ENCODE measurements around the gene JAM3. TPM values are rescaled to one million over a fixed set of nuclear protein-coding genes. Genes with fewer than 3 reads are reported as not detected.

The JAM3 gene
- total and polyA plus RNA-seq, 2 donors (not counting 1 experiment from before 2014, with no cell fraction given), result 13.5 to 29.6 TPM

GRCh38 chr11:134134167-134134566 is 65.3 kb downstream of the JAM3 start:
- H3K9me3 ChIP-seq (ENCODE audit: control extremely low read depth in 1 of 3, control insufficient read depth in 2 of 3, insufficient read depth in 1 of 3, low read length in 2 of 3), result peaks cover 4 to 31% (median 6%) of the 10 kb centered on the region in 3 donors
- no peak for ATAC-seq (ENCODE audit: low read depth)
- H3K27me3 Mint-ChIP-seq, result no peaks in the 10 kb centered on the region
- H3K27ac ChIP-seq (ENCODE audit: low read length in 2 of 2), result no peak overlapping the region
- H3K27me3 ChIP-seq (replicated peaks in 1 of 4; ENCODE audit: control extremely low read depth in 1 of 4, control insufficient read depth in 3 of 4, insufficient read depth in 4 of 4, low read length in 3 of 4), result no peaks in the 10 kb centered on the region
- H4K20me1 ChIP-seq (ENCODE audit: control insufficient read depth, insufficient read depth, low read length, poor library complexity, severe bottlenecking), result no peaks in the 10 kb centered on the region
- H3K27ac Mint-ChIP-seq, result no peak overlapping the region
- WGBS (ENCODE audit: insufficient coverage), result no CpG with 5 or more reads among the region's 1 CpG
- no peak overlapping the region for H2AFZ ChIP-seq (ENCODE audit: insufficient read depth, low read depth, low read length, poor library complexity, severe bottlenecking)
- no peak for TF ChIP-seq CTCF (IDR thresholded peaks at IDR 0.05)
- no peak for TF ChIP-seq EZH2 (IDR thresholded peaks at IDR 0.05; ENCODE audit: borderline replicate concordance, insufficient read depth, low read depth, low read length, poor library complexity, severe bottlenecking)
- DNase-seq, result no peak
- intact Hi-C loops (cut with micrococcal nuclease), result no loop called here
- H3K9ac ChIP-seq (ENCODE audit: low read length), result no peak overlapping the region
- no peaks in the 10 kb centered on the region for H3K4me1 Mint-ChIP-seq
- ChIA-PET POLR2A (no interaction called here), CTCF (interaction anchor here (0.8 kb wide), 1 partner anchor 83 kb away, joined by 3 read pairs; no protein-coding TSS in a partner anchor)
- peaks cover 14% of the 10 kb centered on the region for H3K9me3 Mint-ChIP-seq (ENCODE audit: insufficient read depth)
- no peaks in the 10 kb centered on the region for H3K36me3 ChIP-seq (replicated peaks in 1 of 2; ENCODE audit: control extremely low read depth in 1 of 2, control insufficient read depth in 1 of 2, extremely low read depth in 1 of 2, insufficient read depth in 2 of 2, low read length in 1 of 2)
- H3K4me1 ChIP-seq (ENCODE audit: control insufficient read depth in 2 of 2, insufficient read depth in 2 of 2, low read length in 2 of 2), result no peaks in the 10 kb centered on the region
- H3K4me2 ChIP-seq (replicated peaks; ENCODE audit: low read depth, low read length, poor library complexity, severe bottlenecking), result no peak overlapping the region
- peaks cover 5% of the 10 kb centered on the region for H3K79me2 ChIP-seq (ENCODE audit: control insufficient read depth, insufficient read depth, low read length)
- no peak overlapping the region for H3K4me3 ChIP-seq (ENCODE audit: control extremely low read depth in 1 of 5, extremely low read depth in 1 of 5, insufficient read depth in 1 of 5, low read depth in 2 of 5, low read length in 4 of 5)
- no peak overlapping the region for H3K4me3 Mint-ChIP-seq

- Histone ChIP-seq H2AFZ (ENCODE audit: insufficient read depth, low read depth, low read length, poor library complexity, severe bottlenecking) (no peak overlapping the region), H3K4me3 (ENCODE audit: control extremely low read depth in 1 of 5, extremely low read depth in 1 of 5, insufficient read depth in 1 of 5, low read depth in 2 of 5, low read length in 4 of 5) (no peak overlapping the region), H3K79me2 (ENCODE audit: control insufficient read depth, insufficient read depth, low read length) (peaks cover 5% of the 10 kb centered on the region), H4K20me1 (ENCODE audit: control insufficient read depth, insufficient read depth, low read length, poor library complexity, severe bottlenecking) (no peaks in the 10 kb centered on the region), H3K9ac (ENCODE audit: low read length) (no peak overlapping the region), H3K4me1 (ENCODE audit: control insufficient read depth in 2 of 2, insufficient read depth in 2 of 2, low read length in 2 of 2) (no peaks in the 10 kb centered on the region), H3K9me3 (ENCODE audit: control extremely low read depth in 1 of 3, control insufficient read depth in 2 of 3, insufficient read depth in 1 of 3, low read length in 2 of 3) (peaks cover 0 to 5% (median 1%) of the 10 kb centered on the region in 3 donors), H3K27ac (ENCODE audit: low read length in 2 of 2) (no peak overlapping the region), H3K36me3 (replicated peaks in 1 of 2; ENCODE audit: control extremely low read depth in 1 of 2, control insufficient read depth in 1 of 2, extremely low read depth in 1 of 2, insufficient read depth in 2 of 2, low read length in 1 of 2) (peaks cover 0 to 3% of the 10 kb centered on the region in 2 experiments), H3K4me2 (replicated peaks; ENCODE audit: low read depth, low read length, poor library complexity, severe bottlenecking) (no peak overlapping the region), H3K27me3 (replicated peaks in 1 of 4; ENCODE audit: control extremely low read depth in 1 of 4, control insufficient read depth in 3 of 4, insufficient read depth in 4 of 4, low read length in 3 of 4) (no peaks in the 10 kb centered on the region)
- intact Hi-C loops (cut with micrococcal nuclease), result loop anchor here (2.0 kb wide), 1 partner anchor 212 kb away; no protein-coding TSS in a partner anchor
- ChIA-PET POLR2A (no interaction called here), CTCF (interaction anchor here (0.8 to 3.3 kb wide), 4 partner anchors 9 to 210 kb away, joined by 3 to 68 read pairs (median 4); no protein-coding TSS in a partner anchor)
- TF ChIP-seq CTCF (IDR thresholded peaks at IDR 0.05), result no peak
- no peak for TF ChIP-seq EZH2 (IDR thresholded peaks at IDR 0.05; ENCODE audit: borderline replicate concordance, insufficient read depth, low read depth, low read length, poor library complexity, severe bottlenecking)
- Mint-ChIP-seq H3K27me3 (no peaks in the 10 kb centered on the region), H3K4me3 (no peak overlapping the region), H3K27ac (no peak overlapping the region), H3K9me3 (ENCODE audit: insufficient read depth) (no peaks in the 10 kb centered on the region), H3K4me1 (no peaks in the 10 kb centered on the region)
- WGBS (ENCODE audit: insufficient coverage), result 100% methylated on average over 3 of the region's 9 CpGs
- ATAC-seq (ENCODE audit: low read depth) (no peak), DNase-seq (no peak)
Observed at GRCh38 chr11:134138376-134138775, 69.5 kb downstream of the JAM3 start.

All from B cell (primary cell).